Measurements from ENCODE around the gene SDK1.

DNA sequence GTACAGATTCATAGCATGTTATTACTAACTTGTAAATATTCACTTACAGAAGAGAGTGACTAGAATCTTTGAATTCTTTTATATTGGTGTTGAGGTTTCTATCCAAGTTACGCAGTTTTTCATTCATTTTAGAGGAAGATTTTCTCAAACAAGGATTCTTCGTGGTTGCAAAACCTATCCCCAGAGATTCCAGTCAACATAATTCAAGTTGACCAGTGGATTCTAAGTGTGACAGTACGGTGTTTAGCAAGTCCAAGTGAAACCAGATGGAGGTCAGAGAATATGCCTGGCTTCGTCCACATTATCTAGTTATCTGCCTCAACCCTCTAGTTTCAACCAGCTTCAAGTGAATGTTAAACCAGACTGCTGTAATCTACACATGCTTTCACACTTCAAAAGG lies 131.9 kb downstream of the SDK1 start:
- TF ChIP-seq POLR2AphosphoS5 (IDR thresholded peaks at IDR 0.05; ENCODE audit: insufficient read depth, low read depth, low read length) (no peak), POLR2A (IDR thresholded peaks at IDR 0.05; ENCODE audit: low read depth, low read length) (no peak), MYC (IDR thresholded peaks at IDR 0.05; ENCODE audit: low read depth, low read length) (no peak), MAX (IDR thresholded peaks at IDR 0.05; ENCODE audit: insufficient read depth, insufficient read length) (no peak), EZH2 (IDR thresholded peaks at IDR 0.05; ENCODE audit: borderline replicate concordance, low read depth, low read length, severe bottlenecking) (no peak), GATA2 (IDR thresholded peaks at IDR 0.05; ENCODE audit: insufficient read depth, insufficient read length, low read depth, low read length) (no peak), JUN (IDR thresholded peaks at IDR 0.05; ENCODE audit: borderline replicate concordance, insufficient read depth, insufficient read length, low read depth) (no peak), FOS (IDR thresholded peaks at IDR 0.05; ENCODE audit: borderline replicate concordance, insufficient read depth, low read length) (no peak)
- TF ChIP-seq, protein P1, sequence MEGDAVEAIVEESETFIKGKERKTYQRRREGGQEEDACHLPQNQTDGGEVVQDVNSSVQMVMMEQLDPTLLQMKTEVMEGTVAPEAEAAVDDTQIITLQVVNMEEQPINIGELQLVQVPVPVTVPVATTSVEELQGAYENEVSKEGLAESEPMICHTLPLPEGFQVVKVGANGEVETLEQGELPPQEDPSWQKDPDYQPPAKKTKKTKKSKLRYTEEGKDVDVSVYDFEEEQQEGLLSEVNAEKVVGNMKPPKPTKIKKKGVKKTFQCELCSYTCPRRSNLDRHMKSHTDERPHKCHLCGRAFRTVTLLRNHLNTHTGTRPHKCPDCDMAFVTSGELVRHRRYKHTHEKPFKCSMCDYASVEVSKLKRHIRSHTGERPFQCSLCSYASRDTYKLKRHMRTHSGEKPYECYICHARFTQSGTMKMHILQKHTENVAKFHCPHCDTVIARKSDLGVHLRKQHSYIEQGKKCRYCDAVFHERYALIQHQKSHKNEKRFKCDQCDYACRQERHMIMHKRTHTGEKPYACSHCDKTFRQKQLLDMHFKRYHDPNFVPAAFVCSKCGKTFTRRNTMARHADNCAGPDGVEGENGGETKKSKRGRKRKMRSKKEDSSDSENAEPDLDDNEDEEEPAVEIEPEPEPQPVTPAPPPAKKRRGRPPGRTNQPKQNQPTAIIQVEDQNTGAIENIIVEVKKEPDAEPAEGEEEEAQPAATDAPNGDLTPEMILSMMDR (IDR thresholded peaks at IDR 0.05; ENCODE audit: extremely low read depth in 1 of 2, insufficient read depth in 1 of 2, low read depth in 1 of 2, low read length in 2 of 2) = no peak

All from endothelial cell of umbilical vein (primary cell).